Endothelial cell of umbilical vein (primary cell): Measurements from ENCODE around the gene PDCD11. TPM values are rescaled to one million over a fixed set of nuclear protein-coding genes. Genes with fewer than 3 reads are reported as not detected.
A peak's percentile ranks its signal among the peaks of the same experiment; 100 is the strongest.

ENCODE experiments used
- BruUV-seq: library from RNA; stranded (reverse); fragments of 400-500 nt; replicated peaks from 2 replicates; lab custom pipeline; 2021; lab: Mats Ljungman, UMichigan
- CTCF ChIA-PET: fragments of 300-600, 350-600 bp; sonication (Branson Sonifier 250); formaldehyde crosslinking; loops from one replicate; lab custom pipeline; 2021; ENCODE audit warnings: antibody characterized with exemption, inconsistent platforms; lab: Charles Lee
- POLR2A ChIA-PET: fragments of 300-600, 350-600 bp; sonication (Branson Sonifier 250); formaldehyde crosslinking; loops from one replicate; lab custom pipeline; 2021; ENCODE audit warnings: antibody characterized with exemption, inconsistent platforms; lab: Charles Lee
- DNase-seq: peaks from one replicate; pipeline ENCODE4 v3.0.0-alpha.2; 2011; ENCODE audit warnings: low read depth, low spot score
- FAIRE-seq: peaks from 2 replicates; lab custom pipeline; 2011; peaks lifted over from hg19 to GRCh38; lab: Jason Lieb, UNC
- H2AFZ ChIP-seq: 2 replicates; pipeline ENCODE4 v1.6.0; 2012; ENCODE audit warnings: low read depth, low read length, control low read depth, inconsistent platforms
- H3K27ac ChIP-seq: 2 replicates; pipeline ENCODE4 v1.5.1; 2011; ENCODE audit warnings: low read depth, mild to moderate bottlenecking, control low read depth, low read length, moderate library complexity; ENCODE audit not compliant: insufficient read depth
- H3K27me3 ChIP-seq, 2 experiments: 2 replicates each; pipeline versions ENCODE4 v1.6.0 to v1.6.1; 2011; ENCODE audit warnings: low read length in 2 of 2, mixed read lengths in 1 of 2; ENCODE audit not compliant: control insufficient read depth in 2 of 2, insufficient read depth in 2 of 2
- H3K36me3 ChIP-seq, 2 experiments: 2 replicates in 1 of 2; 3 replicates in 1 of 2; pipeline ENCODE4 v1.5.1; 2011; ENCODE audit warnings: low read length in 2 of 2, mild to moderate bottlenecking in 1 of 2, moderate library complexity in 1 of 2; ENCODE audit not compliant: control insufficient read depth in 2 of 2, insufficient read depth in 2 of 2; ENCODE audit errors: extremely low read depth in 1 of 2
- H3K4me1 ChIP-seq: 3 replicates; pipeline ENCODE4 v1.5.1; 2011; ENCODE audit warnings: mild to moderate bottlenecking, low read length; ENCODE audit not compliant: control insufficient read depth, insufficient read depth; ENCODE audit errors: extremely low read depth
- H3K4me2 ChIP-seq: 2 replicates; pipeline ENCODE4 v1.6.1; 2011; ENCODE audit warnings: low read length, control low read depth, mixed read lengths; ENCODE audit not compliant: insufficient read depth
- H3K4me3 ChIP-seq, 3 experiments: fragments of 200-600 bp in 1 of 3; sonication (generic), shearing (Covaris generic) in 1 of 3; replicated peaks in 1 of 3; 2 replicates each; pipeline ENCODE4 v1.5.1; 2011 to 2016; ENCODE audit warnings: control low read depth in 3 of 3, low read length in 3 of 3, mild to moderate bottlenecking in 2 of 3, inconsistent platforms in 1 of 3, low read depth in 1 of 3, moderate library complexity in 1 of 3; ENCODE audit not compliant: insufficient read depth in 1 of 3
- H3K79me2 ChIP-seq: 2 replicates; pipeline ENCODE4 v1.6.0; 2012; ENCODE audit warnings: low read length, inconsistent platforms; ENCODE audit not compliant: control insufficient read depth, insufficient read depth
- H3K9ac ChIP-seq: replicated peaks from 2 replicates; pipeline ENCODE3; 2011; ENCODE audit warnings: low read length, control low read depth; ENCODE audit not compliant: insufficient read depth; ENCODE audit errors: extremely low read depth
- H3K9me1 ChIP-seq: replicated peaks from 3 replicates; pipeline ENCODE4 v1.6.0; 2011; ENCODE audit warnings: mild to moderate bottlenecking, low read length; ENCODE audit not compliant: control insufficient read depth, insufficient read depth; ENCODE audit errors: extremely low read depth
- H3K9me3 ChIP-seq: replicated peaks from 2 replicates; pipeline ENCODE4 v1.5.1; 2012; ENCODE audit warnings: low read length, inconsistent platforms; ENCODE audit not compliant: control insufficient read depth, insufficient read depth
- H4K20me1 ChIP-seq: replicated peaks from 2 replicates; pipeline ENCODE3; 2011; ENCODE audit warnings: mild to moderate bottlenecking, low read length; ENCODE audit not compliant: control insufficient read depth, insufficient read depth; ENCODE audit errors: extremely low read depth
- EZH2 ChIP-seq: IDR thresholded peaks from 2 replicates; pipeline ENCODE4 v1.6.1; 2012; ENCODE audit warnings: borderline replicate concordance, low read depth, mild to moderate bottlenecking, moderate library complexity, low read length, inconsistent platforms; ENCODE audit not compliant: severe bottlenecking
- FOS ChIP-seq: IDR thresholded peaks from 2 replicates; pipeline ENCODE4 v1.6.1; 2011; ENCODE audit warnings: mild to moderate bottlenecking, low read length, moderate library complexity, borderline replicate concordance; ENCODE audit not compliant: insufficient read depth
- GATA2 ChIP-seq: IDR thresholded peaks from 2 replicates; pipeline ENCODE4 v1.7.0; 2011; ENCODE audit warnings: low read depth, mild to moderate bottlenecking, moderate library complexity, mixed read lengths, low read length; ENCODE audit not compliant: insufficient read length, insufficient read depth
- JUN ChIP-seq: IDR thresholded peaks from 2 replicates; pipeline ENCODE4 v1.6.1; 2011; ENCODE audit warnings: borderline replicate concordance, low read depth; ENCODE audit not compliant: insufficient read length, insufficient read depth
- MYC ChIP-seq: IDR thresholded peaks from one replicate; pipeline ENCODE4 v1.6.1; 2011; ENCODE audit warnings: mild to moderate bottlenecking, low read depth, low read length
- POLR2A ChIP-seq: IDR thresholded peaks from 2 replicates; pipeline ENCODE4 v1.6.1; 2012; ENCODE audit warnings: low read depth, mild to moderate bottlenecking, control low read depth, low read length
- POLR2AphosphoS5 ChIP-seq: IDR thresholded peaks from 2 replicates; pipeline ENCODE4 v1.6.1; 2012; ENCODE audit warnings: low read depth, mild to moderate bottlenecking, control low read depth, low read length, moderate library complexity; ENCODE audit not compliant: insufficient read depth
- dilution Hi-C: fragments of 300-500 bp; cut with MboI; formaldehyde crosslinking; loops from one replicate; pipeline ENCODE4 v1.15.0; 2019; ENCODE audit warnings: low sequenced_read_pairs; ENCODE audit not compliant: extremely low pct_ligation_motif_present
- intact Hi-C: fragments of 100-400 bp; cut with micrococcal nuclease; formaldehyde crosslinking; loops from one replicate; pipeline ENCODE4 v1.10.0; 2022
- polyA plus RNA-seq, 4 experiments: library from polyadenylated mRNA; depleted of rRNA in 3 of 4; stranded (reverse) in 3 of 4; unstranded in 1 of 4; fragments of >200 nt; gene quantifications; 2 replicates each; pipeline versions ENCODE4 v1.2.1 to v1.2.3, GENCODE V29; 2011 to 2012; ENCODE audit warnings: missing spikeins in 1 of 4
- total RNA-seq: library from RNA; stranded (reverse); gene quantifications from 2 replicates; pipeline ENCODE4 v1.2.3, GENCODE V29; 2021
- TF ChIP-seq, protein P1 (sequence below), 2 donors: IDR thresholded peaks; 1 replicate in 1 of 2; 2 replicates in 1 of 2; pipeline ENCODE4 v1.5.1; 2011; ENCODE audit warnings: low read length in 2 of 2, mild to moderate bottlenecking in 2 of 2, moderate library complexity in 2 of 2, control low read depth in 1 of 2, inconsistent platforms in 1 of 2, low read depth in 1 of 2; ENCODE audit not compliant: insufficient read depth in 1 of 2; ENCODE audit errors: extremely low read depth in 1 of 2
- TF ChIP-seq, protein P2 (sequence below): IDR thresholded peaks from 2 replicates; pipeline ENCODE4 v1.6.1; 2011; ENCODE audit not compliant: insufficient read depth, insufficient read length

Gene PDCD11
- total and polyA plus RNA-seq, 2 donors (not counting 3 experiments of a cell fraction or from before 2014, with no cell fraction given) = 12.6 to 52.7 TPM

DNA sequence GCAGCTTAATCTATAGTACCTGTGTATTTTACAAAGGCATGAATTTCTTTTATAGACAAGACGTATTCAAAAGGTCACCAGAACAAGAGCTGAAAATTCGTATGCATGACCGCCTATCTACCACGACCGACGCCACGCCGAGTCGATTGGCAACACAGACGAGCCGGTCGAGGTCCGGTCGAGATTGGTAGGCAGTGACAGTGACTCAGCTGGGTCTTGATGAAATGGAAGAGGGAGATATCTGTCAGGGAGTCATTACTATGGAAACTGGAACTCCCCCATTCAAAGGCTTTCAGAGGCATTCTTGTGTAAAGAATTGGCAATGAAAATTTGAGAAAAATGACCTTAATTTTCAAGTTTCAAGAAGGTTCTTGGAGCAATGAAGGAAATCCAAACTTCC, 2.2 kb upstream of the PDCD11 start:
- BruUV-seq = no TSS peak

DNA sequence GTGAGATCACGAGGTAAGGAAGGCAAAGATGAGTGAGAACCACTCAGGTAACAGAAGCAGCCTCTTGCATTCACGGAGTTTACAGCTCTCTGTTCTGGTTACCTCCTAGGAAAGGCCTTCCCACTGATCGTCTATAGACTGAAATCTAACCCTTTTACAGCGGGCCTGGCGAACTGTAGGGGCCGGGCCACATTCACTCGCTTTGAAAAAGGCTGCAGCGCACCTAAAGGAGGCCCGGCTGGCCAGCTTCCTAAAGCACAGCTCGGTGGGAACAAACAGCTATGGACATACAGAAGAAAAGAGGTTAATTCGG, 716 bp upstream of the PDCD11 start:
- dilution Hi-C loops (no loop called here), intact Hi-C loops (loop anchor here (1.0 kb wide), 2 partner anchors 27 to 45 kb away; no protein-coding TSS in a partner anchor)
- no peaks in the 10 kb centered on the region for H4K20me1 ChIP-seq
- peaks cover 5 to 9% of the 10 kb centered on the region in 2 experiments for H3K36me3 ChIP-seq
- DNase-seq (peak; percentile 34), FAIRE-seq (no peak)
- no peaks in the 10 kb centered on the region for H3K9me1 ChIP-seq
- H3K9ac ChIP-seq = peak overlapping the region; percentile 86
- H3K9me3 ChIP-seq = no peaks in the 10 kb centered on the region
- peak overlapping the region; percentile 89 for H3K4me2 ChIP-seq
- peak overlapping the region; percentile 55 for H2AFZ ChIP-seq
- H3K27me3 ChIP-seq = no peaks in the 10 kb centered on the region
- peaks cover 16% of the 10 kb centered on the region for H3K4me1 ChIP-seq
- peak overlapping the region; percentile 70 for H3K27ac ChIP-seq
- BruUV-seq = no TSS peak
- peaks cover 62% of the 10 kb centered on the region for H3K79me2 ChIP-seq
- H3K4me3 ChIP-seq = peak overlapping the region; percentile 65 to 89 (median 81)
- TF ChIP-seq, protein P1, sequence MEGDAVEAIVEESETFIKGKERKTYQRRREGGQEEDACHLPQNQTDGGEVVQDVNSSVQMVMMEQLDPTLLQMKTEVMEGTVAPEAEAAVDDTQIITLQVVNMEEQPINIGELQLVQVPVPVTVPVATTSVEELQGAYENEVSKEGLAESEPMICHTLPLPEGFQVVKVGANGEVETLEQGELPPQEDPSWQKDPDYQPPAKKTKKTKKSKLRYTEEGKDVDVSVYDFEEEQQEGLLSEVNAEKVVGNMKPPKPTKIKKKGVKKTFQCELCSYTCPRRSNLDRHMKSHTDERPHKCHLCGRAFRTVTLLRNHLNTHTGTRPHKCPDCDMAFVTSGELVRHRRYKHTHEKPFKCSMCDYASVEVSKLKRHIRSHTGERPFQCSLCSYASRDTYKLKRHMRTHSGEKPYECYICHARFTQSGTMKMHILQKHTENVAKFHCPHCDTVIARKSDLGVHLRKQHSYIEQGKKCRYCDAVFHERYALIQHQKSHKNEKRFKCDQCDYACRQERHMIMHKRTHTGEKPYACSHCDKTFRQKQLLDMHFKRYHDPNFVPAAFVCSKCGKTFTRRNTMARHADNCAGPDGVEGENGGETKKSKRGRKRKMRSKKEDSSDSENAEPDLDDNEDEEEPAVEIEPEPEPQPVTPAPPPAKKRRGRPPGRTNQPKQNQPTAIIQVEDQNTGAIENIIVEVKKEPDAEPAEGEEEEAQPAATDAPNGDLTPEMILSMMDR (IDR thresholded peaks at IDR 0.05; ENCODE audit: extremely low read depth in 1 of 2, insufficient read depth in 1 of 2, low read depth in 1 of 2, low read length in 2 of 2) = no peak
- TF ChIP-seq POLR2AphosphoS5 (no peak), FOS (no peak), GATA2 (no peak), MYC (no peak), POLR2A (no peak), JUN (no peak), EZH2 (no peak)
- TF ChIP-seq, protein P2, sequence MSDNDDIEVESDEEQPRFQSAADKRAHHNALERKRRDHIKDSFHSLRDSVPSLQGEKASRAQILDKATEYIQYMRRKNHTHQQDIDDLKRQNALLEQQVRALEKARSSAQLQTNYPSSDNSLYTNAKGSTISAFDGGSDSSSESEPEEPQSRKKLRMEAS = no peak
- ChIA-PET POLR2A (no interaction called here), CTCF (interaction anchor here (0.8 to 1.9 kb wide), 4 partner anchors 9 to 478 kb away, joined by 3 to 5 read pairs (median 4); partner anchors contain the start of gene CNNM2)

More for the DNA sequence above, 2.2 kb upstream of the PDCD11 start:
- no peak overlapping the region for H3K9ac ChIP-seq
- dilution Hi-C loops = no loop called here
- no peak for DNase-seq
- POLR2A ChIA-PET = no interaction called here
- no peak overlapping the region for H3K27ac ChIP-seq
- H3K4me2 ChIP-seq = no peak overlapping the region
- H3K79me2 ChIP-seq = peaks cover 58% of the 10 kb centered on the region
- intact Hi-C loops = no loop called here
- H3K4me1 ChIP-seq = peaks cover 16% of the 10 kb centered on the region
- no peak for TF ChIP-seq POLR2AphosphoS5
- no peaks in the 10 kb centered on the region for H3K9me3 ChIP-seq
- H3K27me3 ChIP-seq = no peaks in the 10 kb centered on the region
- no peaks in the 10 kb centered on the region for H4K20me1 ChIP-seq
- CTCF ChIA-PET = interaction anchor here (2.5 kb wide), 1 partner anchor 26 kb away, joined by 5 read pairs; no protein-coding TSS in a partner anchor
- peaks cover 2 to 6% of the 10 kb centered on the region in 2 experiments for H3K36me3 ChIP-seq
- no peak overlapping the region for H2AFZ ChIP-seq
- FAIRE-seq = no peak
- H3K9me1 ChIP-seq = no peaks in the 10 kb centered on the region
- no peak overlapping the region for H3K4me3 ChIP-seq
